ENCODE measurements around the gene PDE3A.

DNA sequence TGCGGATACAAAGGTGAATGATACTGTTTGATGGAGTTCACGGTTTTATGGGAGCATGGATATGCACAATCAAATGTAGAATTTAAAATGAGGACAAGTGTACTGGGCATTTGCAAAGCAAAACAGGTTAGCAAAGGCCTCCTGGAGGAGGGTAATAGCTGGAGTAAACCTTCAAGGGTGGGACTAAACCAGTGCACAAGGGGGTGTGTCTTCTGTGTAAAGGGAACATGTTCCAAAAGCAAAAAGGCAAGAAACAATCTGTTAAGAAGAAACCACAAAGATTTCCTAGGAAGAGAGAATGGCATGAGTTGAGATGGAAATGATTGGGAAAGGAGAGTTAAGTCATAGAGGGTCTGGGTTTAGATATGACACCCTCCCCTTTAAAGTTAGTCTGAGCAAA, 217.6 kb downstream of the PDE3A start:
- TF ChIP-seq, protein P1, sequence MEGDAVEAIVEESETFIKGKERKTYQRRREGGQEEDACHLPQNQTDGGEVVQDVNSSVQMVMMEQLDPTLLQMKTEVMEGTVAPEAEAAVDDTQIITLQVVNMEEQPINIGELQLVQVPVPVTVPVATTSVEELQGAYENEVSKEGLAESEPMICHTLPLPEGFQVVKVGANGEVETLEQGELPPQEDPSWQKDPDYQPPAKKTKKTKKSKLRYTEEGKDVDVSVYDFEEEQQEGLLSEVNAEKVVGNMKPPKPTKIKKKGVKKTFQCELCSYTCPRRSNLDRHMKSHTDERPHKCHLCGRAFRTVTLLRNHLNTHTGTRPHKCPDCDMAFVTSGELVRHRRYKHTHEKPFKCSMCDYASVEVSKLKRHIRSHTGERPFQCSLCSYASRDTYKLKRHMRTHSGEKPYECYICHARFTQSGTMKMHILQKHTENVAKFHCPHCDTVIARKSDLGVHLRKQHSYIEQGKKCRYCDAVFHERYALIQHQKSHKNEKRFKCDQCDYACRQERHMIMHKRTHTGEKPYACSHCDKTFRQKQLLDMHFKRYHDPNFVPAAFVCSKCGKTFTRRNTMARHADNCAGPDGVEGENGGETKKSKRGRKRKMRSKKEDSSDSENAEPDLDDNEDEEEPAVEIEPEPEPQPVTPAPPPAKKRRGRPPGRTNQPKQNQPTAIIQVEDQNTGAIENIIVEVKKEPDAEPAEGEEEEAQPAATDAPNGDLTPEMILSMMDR (conservative IDR thresholded peaks at IDR 0.05): no peak
- TF ChIP-seq ZFX (IDR thresholded peaks at IDR 0.05): no peak
